ENCODE data around the gene PDCL2. TPM values are rescaled to one million over a fixed set of nuclear protein-coding genes. Genes with fewer than 3 reads are reported as not detected.

Gene PDCL2
- total RNA-seq, 1 experiment from 2014 or later: not detected

DNA sequence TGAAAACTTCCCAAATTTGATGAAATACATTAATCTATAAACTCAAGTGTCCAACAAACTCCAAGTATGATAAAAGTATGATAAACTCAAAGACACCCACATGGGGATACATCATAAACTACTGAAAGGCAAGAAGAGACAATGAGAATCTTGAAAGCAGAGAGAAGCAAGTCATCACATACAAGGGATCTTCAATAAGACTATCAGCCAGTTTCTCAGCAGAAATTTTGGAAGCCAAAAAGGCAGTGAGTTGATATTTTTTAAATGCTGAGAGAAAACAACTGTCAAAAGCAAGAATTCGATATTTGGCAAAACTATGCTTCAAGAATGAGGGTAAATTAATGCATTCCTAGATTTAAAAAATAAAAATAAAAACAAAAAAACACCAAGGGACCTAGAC lies 16.5 kb downstream of the PDCL2 start:
- no peaks in the 10 kb centered on the region for H3K36me3 ChIP-seq (ENCODE audit: low read depth, low read length)
- no peaks in the 10 kb centered on the region for H3K9me2 ChIP-seq (replicated peaks; ENCODE audit: low read length)
- ChIA-PET POLR2A (ENCODE audit: unreplicated experiment) (no interaction called here), CTCF (no interaction called here)
- intact Hi-C loops (cut with micrococcal nuclease): no loop called here
- H2AFZ ChIP-seq (ENCODE audit: low read length): no peak overlapping the region
- H3K9ac ChIP-seq (ENCODE audit: low read length): no peak overlapping the region
- H3K27ac ChIP-seq (ENCODE audit: low read length): no peak overlapping the region
- no peaks in the 10 kb centered on the region for H3K27me3 ChIP-seq (ENCODE audit: low read length)
- no peak overlapping the region for H3K4me2 ChIP-seq (ENCODE audit: low read length)
- no TSS peak for BruUV-seq (replicated peaks)
- DNase-seq (no peak), ATAC-seq (no peak)
- H3K4me1 ChIP-seq (ENCODE audit: insufficient read depth, low read length): no peaks in the 10 kb centered on the region
- no peaks in the 10 kb centered on the region for H3K79me2 ChIP-seq (ENCODE audit: low read length)
- 0 out of 2 replicates have a peak, but pooled peaks cover 10% of the 10 kb centered on the region for H3K9me3 ChIP-seq (ENCODE audit: low read length)
- no peak overlapping the region for H3K4me3 ChIP-seq (ENCODE audit: low read length)
- H4K20me1 ChIP-seq (ENCODE audit: low read length): no peaks in the 10 kb centered on the region
- H3F3A ChIP-seq (ENCODE audit: low read length, unreplicated experiment): no peaks in the 10 kb centered on the region
- TF ChIP-seq EZH2 (IDR thresholded peaks at IDR 0.05; ENCODE audit: low read length, unreplicated experiment): no peak
- TF ChIP-seq EZH2phosphoT487 (IDR thresholded peaks at IDR 0.05; ENCODE audit: borderline replicate concordance, low read length): no peak
- no peak for TF ChIP-seq CTCF (conservative IDR thresholded peaks at IDR 0.05; ENCODE audit: low read depth, low read length)

DNA sequence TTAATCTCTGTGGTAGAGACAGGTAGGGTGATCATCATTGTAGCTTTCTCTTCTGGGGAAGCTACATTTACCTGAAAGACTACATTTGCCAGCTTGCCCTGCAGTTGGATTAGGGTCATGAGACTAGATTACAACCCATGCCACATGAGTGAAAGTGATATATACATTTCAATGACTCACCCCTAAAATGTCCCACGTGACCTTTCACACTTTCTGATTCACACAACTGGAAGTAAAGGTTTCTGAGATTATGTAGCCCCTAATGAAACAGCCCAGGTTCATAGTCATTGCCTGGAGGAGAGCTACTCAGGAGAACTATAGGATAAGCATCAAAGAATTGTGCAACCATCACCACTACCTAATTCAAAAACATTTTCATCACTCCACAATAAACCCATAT lies 17.8 kb downstream of the PDCL2 start:
- Histone ChIP-seq H2AFZ (ENCODE audit: low read length) (no peak overlapping the region), H3K36me3 (ENCODE audit: low read depth, low read length) (no peaks in the 10 kb centered on the region), H3K79me2 (ENCODE audit: low read length) (no peaks in the 10 kb centered on the region), H3K4me1 (ENCODE audit: insufficient read depth, low read length) (peaks cover under 1% of the 10 kb centered on the region; the same call in 1 of the 2 replicates), H3K4me3 (ENCODE audit: low read length) (no peak overlapping the region), H3K9me3 (ENCODE audit: low read length) (0 out of 2 replicates have a peak, but pooled peaks cover 10% of the 10 kb centered on the region), H4K20me1 (ENCODE audit: low read length) (no peaks in the 10 kb centered on the region), H3K9me2 (replicated peaks; ENCODE audit: low read length) (no peaks in the 10 kb centered on the region), H3K27me3 (ENCODE audit: low read length) (no peaks in the 10 kb centered on the region), H3K9ac (ENCODE audit: low read length) (no peak overlapping the region), H3K27ac (ENCODE audit: low read length) (no peak overlapping the region), H3F3A (ENCODE audit: low read length, unreplicated experiment) (no peaks in the 10 kb centered on the region), H3K4me2 (ENCODE audit: low read length) (no peak overlapping the region)
- ChIA-PET POLR2A (ENCODE audit: unreplicated experiment) (no interaction called here), CTCF (no interaction called here)
- BruUV-seq (replicated peaks): no TSS peak
- TF ChIP-seq CTCF (conservative IDR thresholded peaks at IDR 0.05; ENCODE audit: low read depth, low read length): no peak
- no peak for TF ChIP-seq EZH2 (IDR thresholded peaks at IDR 0.05; ENCODE audit: low read length, unreplicated experiment)
- TF ChIP-seq EZH2phosphoT487 (IDR thresholded peaks at IDR 0.05; ENCODE audit: borderline replicate concordance, low read length): no peak
- ATAC-seq: no peak; the same call in 1 of the 2 replicates
- peak; percentile 53 for DNase-seq
- intact Hi-C loops (cut with micrococcal nuclease): no loop called here

DNA sequence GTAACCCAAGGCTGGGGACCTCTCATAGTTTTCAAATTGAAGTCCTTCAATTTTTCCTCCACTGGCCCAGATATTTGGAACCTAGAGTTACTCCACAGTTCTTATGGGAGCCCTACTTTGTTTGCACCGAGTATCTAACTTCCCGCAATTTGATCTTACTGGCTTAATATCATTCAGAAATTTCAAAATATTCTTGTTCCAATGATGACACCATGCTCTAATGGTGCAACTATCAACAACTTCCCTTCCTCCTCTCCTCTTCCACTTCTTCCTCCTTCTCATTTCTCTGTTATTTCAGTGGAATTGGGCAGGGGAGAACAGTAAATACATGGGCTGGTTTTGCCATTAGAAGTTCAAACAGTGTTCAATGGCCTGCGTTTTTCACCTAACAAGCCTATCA lies 20.2 kb downstream of the PDCL2 start:
- Histone ChIP-seq H3K9ac (ENCODE audit: low read length) (no peak overlapping the region), H3F3A (ENCODE audit: low read length, unreplicated experiment) (no peaks in the 10 kb centered on the region), H3K27ac (ENCODE audit: low read length) (no peak overlapping the region), H4K20me1 (ENCODE audit: low read length) (no peaks in the 10 kb centered on the region), H3K9me3 (ENCODE audit: low read length) (0 out of 2 replicates have a peak, but pooled peaks cover 10% of the 10 kb centered on the region), H3K4me3 (ENCODE audit: low read length) (no peak overlapping the region), H3K36me3 (ENCODE audit: low read depth, low read length) (no peaks in the 10 kb centered on the region), H3K9me2 (replicated peaks; ENCODE audit: low read length) (no peaks in the 10 kb centered on the region), H3K4me2 (ENCODE audit: low read length) (no peak overlapping the region), H3K4me1 (ENCODE audit: insufficient read depth, low read length) (peaks cover 6% of the 10 kb centered on the region), H2AFZ (ENCODE audit: low read length) (no peak overlapping the region), H3K27me3 (ENCODE audit: low read length) (no peaks in the 10 kb centered on the region), H3K79me2 (ENCODE audit: low read length) (no peaks in the 10 kb centered on the region)
- ChIA-PET POLR2A (ENCODE audit: unreplicated experiment) (no interaction called here), CTCF (no interaction called here)
- no peak for DNase-seq
- intact Hi-C loops (cut with micrococcal nuclease): no loop called here
- TF ChIP-seq CTCF (conservative IDR thresholded peaks at IDR 0.05; ENCODE audit: low read depth, low read length): no peak
- TF ChIP-seq EZH2phosphoT487 (IDR thresholded peaks at IDR 0.05; ENCODE audit: borderline replicate concordance, low read length): no peak
- TF ChIP-seq EZH2 (IDR thresholded peaks at IDR 0.05; ENCODE audit: low read length, unreplicated experiment): no peak
- no peak for ATAC-seq
- no TSS peak for BruUV-seq (replicated peaks)
